Kidney epithelial cell (primary cell): ENCODE data around the gene SLC16A10. TPM values are rescaled to one million over a fixed set of nuclear protein-coding genes. Genes with fewer than 3 reads are reported as not detected.

Experiments
- DNase-seq: peaks from one replicate; pipeline ENCODE4 v3.0.0-alpha.2; 2010; ENCODE audit warnings: low read depth
- H3K27me3 ChIP-seq: 2 replicates; pipeline ENCODE4 v1.6.0; 2011; ENCODE audit warnings: low read length; ENCODE audit not compliant: control insufficient read depth, insufficient read depth
- H3K36me3 ChIP-seq: 2 replicates; pipeline ENCODE4 v1.5.1; 2011; ENCODE audit warnings: low read length; ENCODE audit not compliant: control insufficient read depth, insufficient read depth
- H3K4me3 ChIP-seq: 2 replicates; pipeline ENCODE4 v1.5.1; 2011; ENCODE audit warnings: low read depth, mild to moderate bottlenecking, control low read depth, low read length
- total RNA-seq: library from RNA; depleted of rRNA; stranded (reverse); fragments of >200 nt; gene quantifications from 2 replicates; pipeline ENCODE4 v1.2.3, GENCODE V29; 2015
- TF ChIP-seq, protein P1 (sequence below): IDR thresholded peaks from 2 replicates; pipeline ENCODE4 v1.5.1; 2011; ENCODE audit warnings: mild to moderate bottlenecking, moderate library complexity, low read length, control low read depth, inconsistent platforms; ENCODE audit not compliant: insufficient read depth, poor library complexity, severe bottlenecking

Gene SLC16A10, protein sequence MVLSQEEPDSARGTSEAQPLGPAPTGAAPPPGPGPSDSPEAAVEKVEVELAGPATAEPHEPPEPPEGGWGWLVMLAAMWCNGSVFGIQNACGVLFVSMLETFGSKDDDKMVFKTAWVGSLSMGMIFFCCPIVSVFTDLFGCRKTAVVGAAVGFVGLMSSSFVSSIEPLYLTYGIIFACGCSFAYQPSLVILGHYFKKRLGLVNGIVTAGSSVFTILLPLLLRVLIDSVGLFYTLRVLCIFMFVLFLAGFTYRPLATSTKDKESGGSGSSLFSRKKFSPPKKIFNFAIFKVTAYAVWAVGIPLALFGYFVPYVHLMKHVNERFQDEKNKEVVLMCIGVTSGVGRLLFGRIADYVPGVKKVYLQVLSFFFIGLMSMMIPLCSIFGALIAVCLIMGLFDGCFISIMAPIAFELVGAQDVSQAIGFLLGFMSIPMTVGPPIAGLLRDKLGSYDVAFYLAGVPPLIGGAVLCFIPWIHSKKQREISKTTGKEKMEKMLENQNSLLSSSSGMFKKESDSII
- total RNA-seq, result 1.0 and 1.4 TPM in 2 replicates

DNA sequence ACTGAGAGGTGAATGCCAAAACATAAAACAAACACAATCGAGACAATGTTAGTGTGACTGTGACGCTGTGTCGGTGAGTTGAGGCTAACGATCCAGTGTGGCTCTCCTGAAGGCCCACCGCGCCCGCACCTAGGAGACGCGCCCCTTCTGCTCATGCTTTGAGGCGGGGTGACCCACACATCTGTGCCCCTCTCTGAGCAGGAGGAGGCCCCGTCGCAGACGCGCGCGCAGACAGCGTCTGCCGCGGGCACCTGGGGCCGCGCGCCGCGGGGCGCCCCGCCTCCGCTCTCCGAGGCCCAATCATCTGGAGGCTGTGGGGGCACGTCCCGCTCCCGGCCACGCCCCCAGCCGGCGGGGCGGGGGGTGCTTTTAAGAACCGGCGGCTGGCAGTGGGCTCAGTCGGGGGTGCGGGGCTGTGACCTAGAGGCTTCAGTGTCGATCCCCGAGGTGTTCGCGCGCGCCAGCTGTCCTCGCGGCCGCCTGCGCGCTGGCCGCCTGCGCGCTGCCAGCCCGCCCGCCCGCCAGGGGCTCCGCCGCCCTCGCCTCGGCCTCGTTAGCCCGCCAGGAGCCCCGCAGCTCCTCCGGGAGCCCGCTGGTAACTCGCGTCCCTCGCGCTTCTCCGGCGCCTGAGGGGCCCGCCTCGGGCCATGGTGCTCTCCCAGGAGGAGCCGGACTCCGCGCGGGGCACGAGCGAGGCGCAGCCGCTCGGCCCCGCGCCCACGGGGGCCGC, at the start of gene SLC16A10:
TSS of gene SLC16A10 (plus strand) at position 398 of the 730 bp plus-strand sequence. CDS start at position 648, 250 bp downstream.
- DNase-seq, result no peak
- Histone ChIP-seq H3K36me3 (no peaks in the 10 kb centered on the region), H3K4me3 (peak within 1 kb of the TSS; percentile 56), H3K27me3 (peaks cover 5% of the 10 kb centered on the region)
- TF ChIP-seq, protein P1, sequence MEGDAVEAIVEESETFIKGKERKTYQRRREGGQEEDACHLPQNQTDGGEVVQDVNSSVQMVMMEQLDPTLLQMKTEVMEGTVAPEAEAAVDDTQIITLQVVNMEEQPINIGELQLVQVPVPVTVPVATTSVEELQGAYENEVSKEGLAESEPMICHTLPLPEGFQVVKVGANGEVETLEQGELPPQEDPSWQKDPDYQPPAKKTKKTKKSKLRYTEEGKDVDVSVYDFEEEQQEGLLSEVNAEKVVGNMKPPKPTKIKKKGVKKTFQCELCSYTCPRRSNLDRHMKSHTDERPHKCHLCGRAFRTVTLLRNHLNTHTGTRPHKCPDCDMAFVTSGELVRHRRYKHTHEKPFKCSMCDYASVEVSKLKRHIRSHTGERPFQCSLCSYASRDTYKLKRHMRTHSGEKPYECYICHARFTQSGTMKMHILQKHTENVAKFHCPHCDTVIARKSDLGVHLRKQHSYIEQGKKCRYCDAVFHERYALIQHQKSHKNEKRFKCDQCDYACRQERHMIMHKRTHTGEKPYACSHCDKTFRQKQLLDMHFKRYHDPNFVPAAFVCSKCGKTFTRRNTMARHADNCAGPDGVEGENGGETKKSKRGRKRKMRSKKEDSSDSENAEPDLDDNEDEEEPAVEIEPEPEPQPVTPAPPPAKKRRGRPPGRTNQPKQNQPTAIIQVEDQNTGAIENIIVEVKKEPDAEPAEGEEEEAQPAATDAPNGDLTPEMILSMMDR, result no peak

- TF ChIP-seq, protein P1, result no peak
- no peak for DNase-seq
- no peaks in the 10 kb centered on the region for H3K27me3 ChIP-seq
- no peaks in the 10 kb centered on the region for H3K36me3 ChIP-seq
- no peak overlapping the region for H3K4me3 ChIP-seq
Observed at GRCh38 chr6:111038534-111039252, 48.6 kb upstream of the SLC16A10 start.

DNA sequence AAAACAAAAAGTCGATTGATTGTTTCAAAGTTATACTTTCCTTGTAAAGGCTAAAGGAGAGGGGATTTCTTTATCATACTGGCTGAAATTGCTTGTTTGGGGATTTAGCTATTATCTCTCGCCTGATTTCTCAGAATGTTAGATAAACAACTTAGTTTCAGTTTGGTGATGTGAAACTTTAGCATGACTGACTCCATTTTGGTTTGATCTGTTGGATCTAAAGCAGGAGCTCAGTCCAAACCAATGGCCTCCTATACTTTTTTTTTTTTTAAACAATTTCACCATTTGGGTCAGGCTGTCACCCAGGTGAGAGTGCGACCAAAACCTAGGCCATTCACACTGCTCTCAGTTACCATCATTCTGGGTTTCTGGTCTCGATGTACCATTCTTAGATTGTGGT, 45.4 kb upstream of the SLC16A10 start:
- DNase-seq, result no peak
- H3K36me3 ChIP-seq, result no peaks in the 10 kb centered on the region
- H3K27me3 ChIP-seq, result no peaks in the 10 kb centered on the region
- TF ChIP-seq, protein P1, result no peak
- no peak overlapping the region for H3K4me3 ChIP-seq

- TF ChIP-seq, protein P1, result no peak
- H3K4me3 ChIP-seq, result no peak overlapping the region
- DNase-seq, result no peak
- H3K36me3 ChIP-seq, result no peaks in the 10 kb centered on the region
- no peaks in the 10 kb centered on the region for H3K27me3 ChIP-seq
Observed at GRCh38 chr6:111047244-111047643, 40.1 kb upstream of the SLC16A10 start.

DNA sequence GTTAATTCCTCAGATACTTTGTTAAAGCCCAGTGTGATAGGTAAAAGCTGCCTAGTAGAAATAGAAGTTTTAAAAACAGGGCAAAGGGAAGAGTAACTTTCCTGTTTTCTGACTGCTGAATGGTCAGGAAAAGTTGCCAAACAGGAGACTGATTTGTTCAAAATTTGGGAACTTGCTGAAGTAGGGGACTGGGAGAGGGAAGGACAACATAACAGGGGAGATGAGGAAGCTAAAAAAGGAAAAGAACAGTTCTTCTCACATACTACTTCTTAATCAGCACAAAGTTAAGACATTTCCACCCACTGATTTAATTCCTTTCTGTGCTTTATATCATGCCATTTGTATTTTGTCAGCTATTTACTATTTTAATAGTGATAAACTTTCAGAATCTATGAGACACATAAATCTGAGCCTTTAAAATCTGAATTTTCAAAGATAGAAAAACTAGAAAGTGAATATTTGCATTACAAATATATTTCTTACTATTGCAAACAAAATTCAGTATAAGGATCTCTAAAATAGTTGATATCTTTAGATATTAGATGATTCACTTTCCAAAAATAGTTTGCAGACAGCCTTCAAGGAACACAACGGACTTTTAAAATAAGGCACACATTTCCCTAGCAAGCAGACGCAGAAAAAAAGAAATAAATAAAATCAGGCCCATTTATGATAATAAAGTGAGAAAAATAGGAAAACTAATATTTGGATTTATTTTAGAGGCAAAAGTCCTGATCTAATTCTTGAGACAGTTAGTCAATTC, 36.9 kb upstream of the SLC16A10 start:
- Histone ChIP-seq H3K4me3 (no peak overlapping the region), H3K27me3 (no peaks in the 10 kb centered on the region), H3K36me3 (no peaks in the 10 kb centered on the region)
- DNase-seq, result no peak
- TF ChIP-seq, protein P1, result no peak
